T47D (cell line): ENCODE results near the gene PRTFDC1.
"Not testable (repeated sequence)": the region's sequence is repeated elsewhere in the genome, so short reads cannot be mapped to it uniquely, and the experiment has no call there.

ENCODE experiments used
- DNase-seq, 2 experiments: peaks; one replicate each; pipeline versions ENCODE4 v3.0.0 to v3.0.0-alpha.2; 2011 to 2012; ENCODE audit warnings: low read depth in 1 of 2, low spot score in 1 of 2
- JUND ChIP-seq: IDR thresholded peaks from 2 replicates; pipeline ENCODE4 v1.6.1; 2012; ENCODE audit warnings: low read depth
- in situ Hi-C: cut with HindIII; loops from 2 replicates; pipeline ENCODE4 v1.10.0; 2016; ENCODE audit warnings: low sequenced_read_pairs, low pct_unique_long_range_greater_than_20kb

Gene PRTFDC1

GRCh38 chr10:24938076-24938475, 14.3 kb downstream of the PRTFDC1 start:
- no peak for TF ChIP-seq JUND
- in situ Hi-C loops: no loop called here
- no peak for DNase-seq

DNA sequence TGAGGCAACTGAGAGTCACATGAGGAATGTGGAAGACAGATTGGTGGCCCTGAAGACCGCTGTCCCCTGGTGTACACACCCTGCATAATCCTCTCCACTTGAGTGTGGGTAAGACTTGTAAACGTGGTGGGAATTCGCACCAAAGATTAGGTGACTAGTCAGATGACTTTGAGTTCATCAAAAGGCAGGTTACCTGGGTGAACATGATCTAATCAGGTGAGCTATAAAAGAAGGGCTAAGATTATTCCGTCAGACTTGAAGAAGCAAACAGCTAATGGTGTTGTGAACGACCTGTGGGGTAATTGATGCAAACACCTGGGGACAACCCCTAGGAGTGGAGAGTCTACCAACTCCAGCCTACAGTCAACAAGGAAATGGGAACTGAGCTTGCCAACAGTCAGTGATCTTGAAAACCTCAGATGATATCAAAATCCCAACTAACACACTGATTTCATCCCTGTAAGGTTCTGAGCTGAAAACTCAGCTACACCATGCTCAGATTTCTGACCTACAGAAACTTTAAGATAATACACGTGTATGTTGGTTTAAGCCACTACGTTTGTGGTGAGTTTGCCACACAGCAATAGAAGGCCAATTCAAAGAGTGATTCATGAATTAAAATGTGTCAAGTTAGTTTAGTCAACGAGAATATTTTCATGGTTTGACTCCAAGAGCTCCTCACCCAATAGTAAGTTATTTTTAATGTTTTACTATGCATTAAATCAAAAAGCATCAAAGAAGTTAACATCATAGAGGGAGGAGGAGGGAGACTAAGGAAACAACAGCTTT, 16.7 kb downstream of the PRTFDC1 start:
- TF ChIP-seq JUND: no peak
- in situ Hi-C loops: no loop called here
- no peak for DNase-seq

DNA sequence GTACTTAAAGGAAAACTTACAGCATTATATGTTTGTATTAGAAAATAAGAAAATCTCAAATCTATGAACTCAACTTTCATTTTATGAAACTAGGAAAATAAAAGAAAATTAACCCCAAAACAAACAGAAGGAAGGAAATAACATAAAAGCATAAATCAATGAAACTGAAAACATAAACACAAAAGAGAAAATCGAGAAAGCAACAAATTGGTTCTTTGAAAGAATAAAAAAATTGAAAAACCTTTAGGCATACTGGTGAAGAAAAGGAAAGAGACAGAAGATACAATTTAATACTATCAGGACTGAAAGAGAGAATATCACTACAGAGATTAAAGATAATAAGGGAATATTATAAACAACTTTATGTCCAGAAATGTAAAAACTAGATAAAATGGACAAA, 21.2 kb downstream of the PRTFDC1 start:
- no peak for TF ChIP-seq JUND
- in situ Hi-C loops: no loop called here
- no peak for DNase-seq

DNA sequence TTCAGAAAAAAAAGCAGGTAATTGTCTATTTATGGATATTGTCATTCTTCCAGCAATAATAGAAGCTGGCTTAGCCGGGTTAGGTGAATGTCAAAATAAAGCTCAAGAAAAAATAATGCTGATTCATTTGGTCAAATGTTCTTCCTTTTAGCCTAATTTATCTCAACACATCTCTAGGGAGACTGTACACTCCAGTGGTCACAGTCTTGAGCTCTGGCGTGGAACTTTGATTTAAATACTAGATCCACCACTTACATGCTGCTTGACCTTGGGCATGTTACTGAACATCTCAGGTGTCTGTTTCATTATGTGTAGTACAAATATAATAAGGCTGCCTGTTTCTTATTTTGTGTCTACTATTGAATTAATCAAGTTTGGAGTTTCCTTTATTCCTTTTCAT, 22.0 kb downstream of the PRTFDC1 start:
- no peak for TF ChIP-seq JUND
- in situ Hi-C loops: no loop called here
- no peak for DNase-seq

DNA sequence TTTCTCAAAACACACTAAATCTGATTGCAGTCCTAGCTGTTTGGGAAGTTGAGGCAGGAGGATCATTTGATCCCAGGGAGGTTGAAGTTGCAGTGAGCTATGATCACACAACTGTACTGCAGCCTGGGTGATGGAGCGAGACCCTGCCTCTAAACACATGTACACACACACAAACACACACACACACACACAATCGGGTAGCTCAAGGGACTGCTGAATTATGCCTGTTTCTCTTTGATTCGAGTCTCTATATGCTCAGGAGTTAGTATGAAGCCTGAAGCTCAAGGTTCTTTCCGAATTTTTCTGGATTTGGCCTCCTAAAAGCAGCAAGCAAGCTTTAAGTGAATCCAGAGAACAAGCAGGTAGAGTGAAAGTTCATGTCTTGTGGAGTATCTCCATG, 22.5 kb downstream of the PRTFDC1 start:
- DNase-seq: no peak
- no peak for TF ChIP-seq JUND
- in situ Hi-C loops: no loop called here

DNA sequence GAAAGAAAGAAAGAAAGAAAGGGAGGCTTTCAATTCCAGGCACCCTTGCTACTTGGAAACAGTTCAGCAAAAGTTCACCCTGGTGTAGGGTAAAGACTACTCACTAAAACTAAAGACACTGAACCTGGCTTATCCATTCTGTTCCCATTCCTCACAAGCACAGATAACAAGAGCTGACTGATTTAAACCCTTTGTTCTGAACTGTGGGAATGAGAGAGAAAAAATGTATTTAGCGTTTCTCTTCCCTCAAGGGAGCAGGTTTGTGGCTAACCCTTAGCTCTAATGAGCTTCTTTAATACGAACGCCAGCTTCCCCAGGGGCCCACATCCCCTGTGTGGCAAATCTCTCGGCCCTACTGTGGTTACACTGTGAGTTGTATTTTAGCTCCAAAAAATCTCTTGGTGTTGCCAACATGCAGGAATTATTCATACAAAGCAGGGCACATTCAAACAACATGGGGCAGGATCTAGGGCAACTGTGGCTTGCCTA, 23.3 kb downstream of the PRTFDC1 start:
- no peak for DNase-seq
- in situ Hi-C loops: no loop called here

DNA sequence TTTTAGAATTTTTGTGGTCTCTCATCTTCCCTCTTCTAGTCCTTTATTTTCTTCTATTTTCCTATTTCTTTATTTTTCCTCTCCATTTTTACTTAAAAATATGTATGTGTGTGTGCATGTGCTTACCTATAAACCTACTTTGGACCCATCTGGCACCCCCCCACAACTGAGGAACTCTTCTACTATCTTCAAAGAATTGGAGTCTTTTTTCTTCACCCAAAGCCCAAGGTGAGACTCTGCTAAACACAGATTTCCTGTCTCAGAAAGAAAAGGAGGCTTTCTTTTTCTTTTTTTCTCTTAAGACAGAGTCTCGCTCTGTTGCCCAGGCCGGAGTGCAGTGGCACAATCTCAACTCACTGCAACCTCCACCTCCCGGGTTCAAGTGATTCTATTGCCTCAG, 24.2 kb downstream of the PRTFDC1 start:
- TF ChIP-seq JUND: no peak
- no peak for DNase-seq
- in situ Hi-C loops: no loop called here

More for the DNA sequence above, 23.3 kb downstream of the PRTFDC1 start:
- no peak for TF ChIP-seq JUND

DNA sequence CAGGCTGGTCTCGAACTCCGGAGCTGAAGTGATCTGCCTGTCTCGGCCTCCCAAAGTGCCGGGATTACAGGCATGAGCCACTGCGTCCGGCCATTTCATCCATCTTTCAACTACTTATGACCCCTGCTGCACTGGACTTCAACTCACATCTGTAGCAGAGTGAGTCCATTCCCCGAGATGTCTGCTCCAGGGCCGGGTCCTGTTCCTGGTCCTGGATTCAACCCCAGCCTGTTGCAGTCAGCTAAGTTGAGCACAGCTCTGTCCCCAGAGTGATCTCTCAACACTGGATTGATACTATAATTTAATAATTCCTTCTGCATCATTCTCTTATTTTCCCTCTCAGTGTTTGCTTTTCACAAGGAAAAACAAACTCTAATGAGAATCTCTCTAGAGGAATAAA, 25.8 kb downstream of the PRTFDC1 start:
- TF ChIP-seq JUND: no peak
- in situ Hi-C loops: no loop called here
- no peak for DNase-seq

GRCh38 chr10:24925799-24926198, 26.6 kb downstream of the PRTFDC1 start:
- in situ Hi-C loops: no loop called here
- DNase-seq: no peak
- no peak for TF ChIP-seq JUND

DNA sequence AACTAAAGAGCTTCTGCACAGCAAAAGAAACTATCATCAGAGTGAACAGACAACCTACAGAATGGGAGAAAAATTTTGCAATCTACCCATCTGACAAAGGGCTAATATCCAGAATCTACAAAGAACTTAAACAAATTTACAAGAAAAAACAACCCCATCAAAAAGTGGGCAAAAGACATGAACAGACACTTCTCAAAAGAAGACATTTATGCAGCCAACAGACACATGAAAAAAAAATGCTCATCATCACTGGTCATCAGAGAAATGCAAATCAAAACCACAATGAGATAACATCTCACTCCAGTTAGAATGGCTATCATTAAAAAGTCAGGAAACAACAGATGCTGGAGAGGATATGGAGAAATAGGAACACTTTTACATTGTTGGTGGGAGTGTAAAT, 27.9 kb downstream of the PRTFDC1 start:
- DNase-seq, in situ Hi-C loops: not testable (repeated sequence)

DNA sequence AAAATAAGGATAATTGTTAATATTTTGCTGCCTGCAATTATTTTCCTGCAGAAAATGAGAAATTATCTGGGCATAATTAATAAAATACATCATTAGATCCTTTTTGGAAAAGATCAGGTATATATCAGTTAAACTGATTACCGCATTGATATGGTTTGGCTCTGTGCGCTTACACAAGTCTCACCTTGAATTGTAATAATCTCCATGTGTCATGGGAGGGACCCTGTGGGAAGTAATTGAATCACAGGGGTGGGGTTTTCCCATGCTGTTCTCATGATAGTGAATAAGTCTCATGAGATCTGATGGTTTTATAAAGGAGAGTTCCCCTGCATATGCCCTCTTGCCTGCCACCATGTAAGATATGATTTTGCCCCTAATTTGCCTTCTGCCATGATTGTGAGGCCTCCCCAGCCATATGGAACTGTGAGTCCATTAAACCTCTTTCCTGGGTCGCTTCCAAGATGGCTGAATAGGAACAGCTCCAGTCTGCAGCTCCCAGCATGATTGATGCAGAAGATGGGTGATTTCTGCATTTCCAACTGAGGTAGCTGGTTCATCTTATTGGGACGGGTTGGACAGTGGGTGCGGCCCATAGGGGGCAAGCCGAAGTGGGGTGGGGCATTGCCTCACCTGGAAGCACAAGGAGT, 30.1 kb downstream of the PRTFDC1 start:
- in situ Hi-C loops: not testable (repeated sequence)

GRCh38 chr10:24920907-24921881, 31.2 kb downstream of the PRTFDC1 start:
- no peak for DNase-seq
- no peak for TF ChIP-seq JUND
- in situ Hi-C loops: no loop called here

More for the DNA sequence above, 30.1 kb downstream of the PRTFDC1 start:
- DNase-seq: not testable (repeated sequence)

DNA sequence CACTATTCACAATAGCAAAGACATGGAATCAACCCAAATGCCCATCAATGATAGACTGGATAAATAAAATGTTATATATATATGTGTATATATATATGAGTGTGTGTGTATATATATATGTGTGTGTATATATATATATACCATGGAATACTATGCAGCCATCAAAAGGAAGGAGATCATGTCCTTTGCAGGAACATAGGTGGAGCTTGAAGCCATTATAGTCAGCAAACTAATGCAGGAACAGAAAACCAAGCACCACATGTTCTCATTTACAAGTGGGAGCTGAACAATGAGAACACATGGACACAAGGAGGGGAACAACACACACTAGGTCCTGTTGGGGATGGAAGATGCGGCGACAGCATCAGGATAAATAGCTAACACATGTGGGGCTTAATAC, 32.2 kb downstream of the PRTFDC1 start:
- in situ Hi-C loops: not testable (repeated sequence)

DNA sequence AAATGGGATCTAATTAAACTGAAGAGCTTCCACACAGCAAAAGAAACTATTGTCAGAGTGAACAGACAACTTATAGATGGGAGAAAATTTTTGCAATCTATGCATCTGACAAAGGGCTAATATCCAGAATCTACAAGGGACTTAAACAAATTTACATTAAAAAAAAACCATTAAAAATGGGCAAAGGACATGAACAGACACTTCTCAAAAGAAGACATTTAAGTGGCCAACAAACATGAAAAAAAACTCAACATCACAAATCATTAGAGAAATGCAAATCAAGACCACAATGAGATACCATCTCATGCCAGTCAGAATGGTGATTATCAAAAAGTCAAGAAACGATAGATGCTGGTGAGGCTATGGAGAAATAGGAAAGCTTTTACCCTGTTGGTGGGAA, 32.8 kb downstream of the PRTFDC1 start:
- DNase-seq, in situ Hi-C loops: not testable (repeated sequence)

More for the DNA sequence above, 32.2 kb downstream of the PRTFDC1 start:
- not testable (repeated sequence) for DNase-seq
